K562 (cell line): ENCODE data around the gene AKR1C4. TPM values are rescaled to one million over a fixed set of nuclear protein-coding genes. Genes with fewer than 3 reads are reported as not detected.

Experiments
- ATAC-seq: fragments of 200-7000 bp; cut with Tn5 transposase; 3 replicates; pipeline ENCODE4 v1.9.1; 2020; ENCODE audit warnings: moderate library complexity
- BruUV-seq: library from RNA; stranded (reverse); fragments of 400-500 nt; replicated peaks from 2 replicates; lab custom pipeline; 2021; lab: Mats Ljungman, UMichigan
- CTCF ChIA-PET: fragments of 300-600 bp; formaldehyde crosslinking; extraction: SDS; loops from one replicate; lab custom pipeline; 2021; ENCODE audit warnings: low intra/inter-chr PET ratio; lab: Yijun Ruan, JAX
- POLR2A ChIA-PET: fragments of 300-600, 350-650 bp; sonication (Branson Sonifier 250); formaldehyde crosslinking; extraction: SDS; loops from one replicate; lab custom pipeline; 2021; ENCODE audit warnings: antibody characterized with exemption, inconsistent platforms; lab: Yijun Ruan, JAX
- DNase-seq, 4 experiments: peaks; one replicate each; pipeline versions ENCODE4 v3.0.0 to v3.0.0-alpha.2; 2011 to 2018; ENCODE audit warnings: low spot score in 3 of 4, mixed read lengths in 3 of 4; ENCODE audit errors: extremely low read depth in 1 of 4
- FAIRE-seq: peaks from 2 replicates; lab custom pipeline; 2011; peaks lifted over from hg19 to GRCh38; lab: Jason Lieb, UNC
- H2AFZ ChIP-seq: 2 replicates; pipeline ENCODE4 v1.6.0; 2011; ENCODE audit warnings: low read depth, low read length, control low read depth, inconsistent platforms
- H3K27ac ChIP-seq: fragments of 200-600 bp; 3 replicates; pipeline ENCODE4 v1.8.0; 2011; ENCODE audit warnings: low read depth, mild to moderate bottlenecking, control low read depth, inconsistent platforms, low read length, moderate library complexity, mixed read lengths; ENCODE audit errors: extremely low read depth
- H3K27me3 ChIP-seq, 2 experiments: fragments of 300-600 bp in 1 of 2; 2 replicates in 1 of 2; 3 replicates in 1 of 2; pipeline versions ENCODE4 v1.6.0 to v1.8.0; 2011; ENCODE audit warnings: inconsistent platforms in 2 of 2, low read length in 2 of 2, mild to moderate bottlenecking in 1 of 2, mixed read lengths in 1 of 2, moderate library complexity in 1 of 2; ENCODE audit not compliant: control insufficient read depth in 2 of 2, insufficient read depth in 2 of 2
- H3K36me3 ChIP-seq: fragments of 300-600 bp; 3 replicates; pipeline ENCODE4 v1.8.0; 2011; ENCODE audit warnings: mild to moderate bottlenecking, low read length, inconsistent platforms; ENCODE audit not compliant: control insufficient read depth, insufficient read depth
- H3K4me1 ChIP-seq, 2 experiments: fragments of 200-600 bp in 1 of 2; replicated peaks in 1 of 2; 2 replicates in 1 of 2; 3 replicates in 1 of 2; pipeline versions ENCODE4 v1.5.1 to v1.8.0; 2011; ENCODE audit warnings: inconsistent platforms in 2 of 2, low read length in 2 of 2, mild to moderate bottlenecking in 1 of 2, mixed read lengths in 1 of 2, moderate library complexity in 1 of 2; ENCODE audit not compliant: control insufficient read depth in 2 of 2, insufficient read depth in 2 of 2
- H3K4me2 ChIP-seq: 2 replicates; pipeline ENCODE4 v1.6.1; 2011; ENCODE audit warnings: low read length, control low read depth, inconsistent platforms, mixed read lengths; ENCODE audit not compliant: insufficient read depth
- H3K4me3 ChIP-seq: fragments of 200-600 bp; sonication (generic), shearing (Covaris generic); 2 replicates; pipeline ENCODE4 v1.5.1; 2016; ENCODE audit warnings: control low read depth, inconsistent platforms
- H3K79me2 ChIP-seq: fragments of 200-600 bp; 3 replicates; pipeline ENCODE4 v1.8.0; 2011; ENCODE audit warnings: low read length, inconsistent platforms; ENCODE audit not compliant: control insufficient read depth, insufficient read depth
- H3K9ac ChIP-seq, 2 experiments: 2 replicates each; pipeline versions ENCODE4 v1.6.0 to v1.6.1; 2011; ENCODE audit warnings: low read depth in 2 of 2, low read length in 2 of 2, control low read depth in 1 of 2, inconsistent platforms in 1 of 2, mild to moderate bottlenecking in 1 of 2, mixed read lengths in 1 of 2; ENCODE audit not compliant: insufficient read depth in 1 of 2
- H3K9me1 ChIP-seq: one replicate; pipeline ENCODE4 v1.6.0; 2011; ENCODE audit warnings: inconsistent platforms, mild to moderate bottlenecking, low read length, moderate library complexity; ENCODE audit not compliant: control insufficient read depth, insufficient read depth
- H3K9me3 ChIP-seq: replicated peaks from 2 replicates; pipeline ENCODE4 v1.5.1; 2011; ENCODE audit warnings: low read depth, low read length, inconsistent platforms; ENCODE audit not compliant: control insufficient read depth, insufficient read depth
- H4K20me1 ChIP-seq: replicated peaks from 2 replicates; pipeline ENCODE4 v1.6.1; 2011; ENCODE audit warnings: low read length, inconsistent platforms, mixed read lengths; ENCODE audit not compliant: control insufficient read depth, insufficient read depth
- NFIC ChIP-seq: fragments of 450-650 bp; IDR thresholded peaks from 2 replicates; pipeline ENCODE4 v1.6.1; 2017; ENCODE audit warnings: mild to moderate bottlenecking, inconsistent platforms
- PHF8 ChIP-seq: fragments of 200-600 bp; sonication (generic); IDR thresholded peaks from 2 replicates; pipeline ENCODE4 v1.6.1; 2012; ENCODE audit warnings: mixed run types, mild to moderate bottlenecking, inconsistent platforms, low read length, moderate library complexity, borderline replicate concordance
- SMAD1 ChIP-seq: fragments of 150-350 bp; IDR thresholded peaks from 2 replicates; pipeline ENCODE4 v1.6.1; 2014; ENCODE audit warnings: low read length, low read depth; ENCODE audit not compliant: partially characterized antibody
- SMARCC2 ChIP-seq: fragments of 450-650 bp; IDR thresholded peaks from 2 replicates; pipeline ENCODE4 v1.6.1; 2017; ENCODE audit warnings: antibody characterized with exemption, moderate library complexity, mild to moderate bottlenecking, low read depth
- ZNF134 ChIP-seq: fragments of 250-450 bp; sonication (Bioruptor Pico); conservative IDR thresholded peaks from 2 replicates; pipeline ENCODE4 v1.4.0; 2020
- ZNF507 ChIP-seq: conservative IDR thresholded peaks from 2 replicates; pipeline ENCODE4 v1.6.1; 2017; ENCODE audit warnings: missing genetic modification characterization, missing compliant biosample characterization
- in situ Hi-C: fragments of 300-500 bp; cut with MboI; formaldehyde crosslinking; loops from 4 replicates; pipeline ENCODE4 v1.15.0; 2018; ENCODE audit warnings: inconsistent platforms, mixed read lengths
- intact Hi-C: fragments of 100-400 bp; cut with micrococcal nuclease; formaldehyde crosslinking; loops from 2 replicates; pipeline ENCODE4 v1.14.2; 2022
- polyA plus RNA-seq, 8 experiments: library from polyadenylated mRNA; depleted of rRNA in 4 of 8; stranded (reverse) in 5 of 8; unstranded in 3 of 8; fragments of >200 nt; fragmentation: Nextera tagmentation in 2 of 8; fragmentation: Illumina TruSeq in 1 of 8; extraction: Ambion mirVana in 2 of 8; extraction: Trizol in 1 of 8; gene quantifications; 2 replicates each; pipeline versions ENCODE4 v1.2.1 to v1.2.3, GENCODE V29; 2011 to 2014; ENCODE audit warnings: inconsistent platforms in 1 of 8, missing spikeins in 1 of 8
- total RNA-seq, 7 experiments: library from RNA; depleted of rRNA in 6 of 7; stranded (reverse); fragments of >200 nt in 6 of 7; fragmentation: Illumina TruSeq in 2 of 7; extraction: Trizol in 2 of 7; gene quantifications; 2 replicates each; pipeline versions ENCODE4 v1.2.1 to v1.2.3, GENCODE V29; 2011 to 2021; ENCODE audit warnings: low replicate concordance in 1 of 7
- TF ChIP-seq, protein P1 (sequence below): fragments of 450-650 bp; IDR thresholded peaks from 2 replicates; pipeline ENCODE4 v1.6.1; 2017; ENCODE audit warnings: antibody characterized with exemption, mild to moderate bottlenecking
- TF ChIP-seq, protein P2 (sequence below): fragments of 450-650 bp; IDR thresholded peaks from 2 replicates; pipeline ENCODE4 v1.7.1; 2018; ENCODE audit warnings: mild to moderate bottlenecking, low read depth; ENCODE audit not compliant: partially characterized antibody

Gene AKR1C4
- total and polyA plus RNA-seq, 9 of the 15 experiments (the other 6 are each of a cell fraction or from before 2014, with no cell fraction given) = 0.13 TPM; not detected in 8

DNA sequence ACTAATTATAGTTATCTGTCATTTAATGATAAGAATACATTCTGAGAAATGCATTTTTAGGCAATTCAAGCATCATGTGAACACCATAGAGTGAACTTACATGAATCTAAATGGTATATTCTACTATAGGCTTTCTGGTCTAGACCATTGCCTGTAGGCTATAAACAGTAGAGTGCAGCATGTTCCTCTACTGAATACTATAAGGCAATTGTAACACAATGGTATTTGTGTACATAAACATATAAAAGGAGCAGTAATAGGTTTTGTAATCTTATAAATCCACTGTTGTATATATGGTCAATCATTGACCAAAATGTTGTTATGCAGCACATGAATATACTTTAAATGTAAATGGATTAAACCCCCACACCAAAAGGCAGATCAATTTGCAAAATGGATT is 71.6 kb downstream of the AKR1C4 start:
- intact Hi-C loops (no loop called here), in situ Hi-C loops (no loop called here)
- ATAC-seq (no peak), DNase-seq (no peak)
- Histone ChIP-seq H3K4me1 (no peaks in the 10 kb centered on the region), H3K9me3 (peaks cover 2% of the 10 kb centered on the region; the same call in 1 of the 2 replicates), H3K27me3 (no peaks in the 10 kb centered on the region), H3K79me2 (no peaks in the 10 kb centered on the region), H3K4me2 (no peak overlapping the region), H3K27ac (no peak overlapping the region), H3K36me3 (no peaks in the 10 kb centered on the region)
- CTCF ChIA-PET = no interaction called here
- BruUV-seq = no TSS peak
- POLR2A ChIA-PET = no interaction called here
- TF ChIP-seq ZNF507 (peak; percentile 45; the same call in 1 of the 2 replicates), NFIC (no peak), ZNF134 (CRISPR knock-in tag) (no peak), SMARCC2 (no peak), SMAD1 (no peak), PHF8 (no peak)
- TF ChIP-seq, protein P1, sequence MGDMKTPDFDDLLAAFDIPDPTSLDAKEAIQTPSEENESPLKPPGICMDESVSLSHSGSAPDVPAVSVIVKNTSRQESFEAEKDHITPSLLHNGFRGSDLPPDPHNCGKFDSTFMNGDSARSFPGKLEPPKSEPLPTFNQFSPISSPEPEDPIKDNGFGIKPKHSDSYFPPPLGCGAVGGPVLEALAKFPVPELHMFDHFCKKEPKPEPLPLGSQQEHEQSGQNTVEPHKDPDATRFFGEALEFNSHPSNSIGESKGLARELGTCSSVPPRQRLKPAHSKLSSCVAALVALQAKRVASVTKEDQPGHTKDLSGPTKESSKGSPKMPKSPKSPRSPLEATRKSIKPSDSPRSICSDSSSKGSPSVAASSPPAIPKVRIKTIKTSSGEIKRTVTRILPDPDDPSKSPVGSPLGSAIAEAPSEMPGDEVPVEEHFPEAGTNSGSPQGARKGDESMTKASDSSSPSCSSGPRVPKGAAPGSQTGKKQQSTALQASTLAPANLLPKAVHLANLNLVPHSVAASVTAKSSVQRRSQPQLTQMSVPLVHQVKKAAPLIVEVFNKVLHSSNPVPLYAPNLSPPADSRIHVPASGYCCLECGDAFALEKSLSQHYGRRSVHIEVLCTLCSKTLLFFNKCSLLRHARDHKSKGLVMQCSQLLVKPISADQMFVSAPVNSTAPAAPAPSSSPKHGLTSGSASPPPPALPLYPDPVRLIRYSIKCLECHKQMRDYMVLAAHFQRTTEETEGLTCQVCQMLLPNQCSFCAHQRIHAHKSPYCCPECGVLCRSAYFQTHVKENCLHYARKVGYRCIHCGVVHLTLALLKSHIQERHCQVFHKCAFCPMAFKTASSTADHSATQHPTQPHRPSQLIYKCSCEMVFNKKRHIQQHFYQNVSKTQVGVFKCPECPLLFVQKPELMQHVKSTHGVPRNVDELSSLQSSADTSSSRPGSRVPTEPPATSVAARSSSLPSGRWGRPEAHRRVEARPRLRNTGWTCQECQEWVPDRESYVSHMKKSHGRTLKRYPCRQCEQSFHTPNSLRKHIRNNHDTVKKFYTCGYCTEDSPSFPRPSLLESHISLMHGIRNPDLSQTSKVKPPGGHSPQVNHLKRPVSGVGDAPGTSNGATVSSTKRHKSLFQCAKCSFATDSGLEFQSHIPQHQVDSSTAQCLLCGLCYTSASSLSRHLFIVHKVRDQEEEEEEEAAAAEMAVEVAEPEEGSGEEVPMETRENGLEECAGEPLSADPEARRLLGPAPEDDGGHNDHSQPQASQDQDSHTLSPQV = no peak
- TF ChIP-seq, protein P2, sequence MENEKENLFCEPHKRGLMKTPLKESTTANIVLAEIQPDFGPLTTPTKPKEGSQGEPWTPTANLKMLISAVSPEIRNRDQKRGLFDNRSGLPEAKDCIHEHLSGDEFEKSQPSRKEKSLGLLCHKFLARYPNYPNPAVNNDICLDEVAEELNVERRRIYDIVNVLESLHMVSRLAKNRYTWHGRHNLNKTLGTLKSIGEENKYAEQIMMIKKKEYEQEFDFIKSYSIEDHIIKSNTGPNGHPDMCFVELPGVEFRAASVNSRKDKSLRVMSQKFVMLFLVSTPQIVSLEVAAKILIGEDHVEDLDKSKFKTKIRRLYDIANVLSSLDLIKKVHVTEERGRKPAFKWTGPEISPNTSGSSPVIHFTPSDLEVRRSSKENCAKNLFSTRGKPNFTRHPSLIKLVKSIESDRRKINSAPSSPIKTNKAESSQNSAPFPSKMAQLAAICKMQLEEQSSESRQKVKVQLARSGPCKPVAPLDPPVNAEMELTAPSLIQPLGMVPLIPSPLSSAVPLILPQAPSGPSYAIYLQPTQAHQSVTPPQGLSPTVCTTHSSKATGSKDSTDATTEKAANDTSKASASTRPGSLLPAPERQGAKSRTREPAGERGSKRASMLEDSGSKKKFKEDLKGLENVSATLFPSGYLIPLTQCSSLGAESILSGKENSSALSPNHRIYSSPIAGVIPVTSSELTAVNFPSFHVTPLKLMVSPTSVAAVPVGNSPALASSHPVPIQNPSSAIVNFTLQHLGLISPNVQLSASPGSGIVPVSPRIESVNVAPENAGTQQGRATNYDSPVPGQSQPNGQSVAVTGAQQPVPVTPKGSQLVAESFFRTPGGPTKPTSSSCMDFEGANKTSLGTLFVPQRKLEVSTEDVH = no peak
- TF ChIP-seq, all 486 proteins: peak for 1
- Histone ChIP-seq H2AFZ (no peak overlapping the region), H3K9me1 (no peaks in the 10 kb centered on the region), H3K4me3 (no peak overlapping the region), H4K20me1 (no peaks in the 10 kb centered on the region), H3K9ac (no peak overlapping the region)
- FAIRE-seq = no peak
